BLaER1 treated with 17β-estradiol and CSF1 and Interleukin-3, amounts not matched to agents 10 nM and 100 nM (cell line): Measurements from ENCODE around the gene BCL11A.

ENCODE experiments used
- H3K27ac ChIP-seq, 11 experiments: shearing (Covaris generic); formaldehyde crosslinking; 2 replicates each; pipeline ENCODE4 v1.8.1; 2022
- H3K27me3 ChIP-seq, 11 experiments: shearing (Covaris generic); formaldehyde crosslinking; 2 replicates each; pipeline ENCODE4 v1.8.1; 2022
- H3K36me3 ChIP-seq, 11 experiments: shearing (Covaris generic); formaldehyde crosslinking; 2 replicates each; pipeline ENCODE4 v1.8.1; 2022
- H3K4me1 ChIP-seq, 10 experiments: shearing (Covaris generic); formaldehyde crosslinking; 2 replicates each; pipeline ENCODE4 v1.8.1; 2022
- H3K4me2 ChIP-seq, 11 experiments: shearing (Covaris generic); formaldehyde crosslinking; 2 replicates each; pipeline ENCODE4 v1.8.1; 2022
- H3K4me3 ChIP-seq, 10 experiments: shearing (Covaris generic); formaldehyde crosslinking; 2 replicates each; pipeline ENCODE4 v1.8.1; 2022
- H3K9ac ChIP-seq, 11 experiments: shearing (Covaris generic); formaldehyde crosslinking; 2 replicates each; pipeline ENCODE4 v1.8.1; 2022
- H3K9me3 ChIP-seq, 11 experiments: shearing (Covaris generic); formaldehyde crosslinking; replicated peaks in 1 of 11; 2 replicates each; pipeline ENCODE4 v1.8.1; 2022
- H4K20me1 ChIP-seq, 11 experiments: shearing (Covaris generic); formaldehyde crosslinking; 2 replicates each; pipeline ENCODE4 v1.8.1; 2022
- Cebpa-rat ChIP-seq, 11 experiments: shearing (Covaris generic); IDR thresholded peaks; 2 replicates each; pipeline ENCODE4 v1.8.1; 2022

BCL11A gene

GRCh38 chr2:60472041-60472440 is 81.4 kb downstream of the BCL11A start:
- TF ChIP-seq Cebpa-rat (IDR thresholded peaks at IDR 0.05) = no peak
- Histone ChIP-seq H4K20me1 (peaks cover 0 to 47% (median 0%) of the 10 kb centered on the region in 11 experiments; a peak in 7 of 22 replicates), H3K4me2 (peak overlapping the region in 2 of 11 experiments; percentile 20 to 29; a peak in 2 of 22 replicates), H3K36me3 (peaks cover 0 to 96% (median 84%) of the 10 kb centered on the region in 11 experiments; a peak in 18 of 22 replicates), H3K27ac (no peak overlapping the region), H3K9me3 (peaks cover 0 to 5% (median 0%) of the 10 kb centered on the region in 11 experiments; a peak in 2 of 22 replicates), H3K9ac (no peak overlapping the region), H3K27me3 (no peaks in the 10 kb centered on the region), H3K4me1 (peaks cover 0 to 41% (median 16%) of the 10 kb centered on the region in 10 experiments; a peak in 17 of 20 replicates), H3K4me3 (no peak overlapping the region)

- H4K20me1 ChIP-seq = peaks cover 0 to 42% (median 0%) of the 10 kb centered on the region in 11 experiments; a peak in 6 of 22 replicates
- H3K9ac ChIP-seq = no peak overlapping the region
- H3K4me1 ChIP-seq = peaks cover 6 to 41% (median 16%) of the 10 kb centered on the region in 10 experiments; a peak in 15 of 20 replicates
- no peak for TF ChIP-seq Cebpa-rat (IDR thresholded peaks at IDR 0.05)
- peaks cover 0 to 5% (median 0%) of the 10 kb centered on the region in 11 experiments; a peak in 2 of 22 replicates for H3K9me3 ChIP-seq
- H3K4me3 ChIP-seq = no peak overlapping the region
- peak overlapping the region in 1 of 11 experiments; percentile 2; a peak in 1 of 22 replicates for H3K4me2 ChIP-seq
- H3K27me3 ChIP-seq = no peaks in the 10 kb centered on the region
- peak overlapping the region in 4 of 11 experiments; percentile 14 to 58 (median 39); a peak in 3 of 22 replicates for H3K27ac ChIP-seq
- H3K36me3 ChIP-seq = peaks cover 0 to 96% (median 86%) of the 10 kb centered on the region in 11 experiments; a peak in 18 of 22 replicates
Observed at GRCh38 chr2:60470340-60470739, 83.1 kb downstream of the BCL11A start.

- peak overlapping the region in 8 of 11 experiments; percentile 14 to 61 (median 50); a peak in 13 of 22 replicates for H3K27ac ChIP-seq
- no peak overlapping the region for H3K4me3 ChIP-seq
- H3K36me3 ChIP-seq = peaks cover 0 to 96% (median 84%) of the 10 kb centered on the region in 11 experiments; a peak in 18 of 22 replicates
- peaks cover 6 to 41% (median 16%) of the 10 kb centered on the region in 10 experiments; a peak in 15 of 20 replicates for H3K4me1 ChIP-seq
- peak overlapping the region in 4 of 11 experiments; percentile 6 to 42 (median 27); a peak in 3 of 22 replicates for H3K4me2 ChIP-seq
- H3K27me3 ChIP-seq = no peaks in the 10 kb centered on the region
- H3K9me3 ChIP-seq = peaks cover 0 to 5% (median 0%) of the 10 kb centered on the region in 11 experiments; a peak in 2 of 22 replicates
- H3K9ac ChIP-seq = no peak overlapping the region
- H4K20me1 ChIP-seq = peaks cover 0 to 36% (median 0%) of the 10 kb centered on the region in 11 experiments; a peak in 6 of 22 replicates
- TF ChIP-seq Cebpa-rat (IDR thresholded peaks at IDR 0.05) = no peak
Observed at GRCh38 chr2:60469536-60470317, 83.7 kb downstream of the BCL11A start.

- no peak for TF ChIP-seq Cebpa-rat (IDR thresholded peaks at IDR 0.05)
- Histone ChIP-seq H3K27me3 (no peaks in the 10 kb centered on the region), H4K20me1 (peaks cover 0 to 30% (median 0%) of the 10 kb centered on the region in 11 experiments; a peak in 4 of 22 replicates), H3K4me2 (peak overlapping the region in 6 of 11 experiments; percentile 4 to 42 (median 19); a peak in 8 of 22 replicates), H3K4me1 (peaks cover 6 to 41% (median 16%) of the 10 kb centered on the region in 10 experiments; a peak in 15 of 20 replicates), H3K9me3 (peaks cover 0 to 5% (median 0%) of the 10 kb centered on the region in 11 experiments; a peak in 2 of 22 replicates), H3K4me3 (no peak overlapping the region), H3K9ac (no peak overlapping the region), H3K36me3 (peaks cover 0 to 96% (median 83%) of the 10 kb centered on the region in 11 experiments; a peak in 18 of 22 replicates), H3K27ac (peak overlapping the region in 8 of 11 experiments; percentile 23 to 61 (median 50); a peak in 14 of 22 replicates)
Observed at GRCh38 chr2:60468382-60469085, 84.9 kb downstream of the BCL11A start.

GRCh38 chr2:60466161-60466702 is 87.2 kb downstream of the BCL11A start:
- Histone ChIP-seq H3K4me1 (peaks cover 6 to 30% (median 12%) of the 10 kb centered on the region in 10 experiments; a peak in 13 of 20 replicates), H4K20me1 (peaks cover 0 to 23% (median 0%) of the 10 kb centered on the region in 11 experiments; a peak in 4 of 22 replicates), H3K36me3 (peaks cover 4 to 96% (median 87%) of the 10 kb centered on the region in 11 experiments; a peak in 20 of 22 replicates), H3K4me3 (no peak overlapping the region), H3K4me2 (no peak overlapping the region), H3K27me3 (no peaks in the 10 kb centered on the region), H3K9me3 (peaks cover 0 to 7% (median 0%) of the 10 kb centered on the region in 11 experiments; a peak in 3 of 22 replicates), H3K27ac (peak overlapping the region in 5 of 11 experiments; percentile 1 to 38 (median 27); a peak in 5 of 22 replicates), H3K9ac (no peak overlapping the region)
- TF ChIP-seq Cebpa-rat (IDR thresholded peaks at IDR 0.05) = no peak

GRCh38 chr2:60465736-60466135 is 87.7 kb downstream of the BCL11A start:
- peaks cover 0 to 22% (median 0%) of the 10 kb centered on the region in 11 experiments; a peak in 6 of 22 replicates for H4K20me1 ChIP-seq
- H3K27ac ChIP-seq = peak overlapping the region in 5 of 11 experiments; percentile 1 to 38 (median 27); a peak in 5 of 22 replicates
- TF ChIP-seq Cebpa-rat (IDR thresholded peaks at IDR 0.05) = no peak
- peaks cover 9 to 96% (median 87%) of the 10 kb centered on the region in 11 experiments; a peak in 21 of 22 replicates for H3K36me3 ChIP-seq
- H3K9me3 ChIP-seq = peaks cover 0 to 12% (median 0%) of the 10 kb centered on the region in 11 experiments; a peak in 3 of 22 replicates
- H3K4me1 ChIP-seq = peaks cover 6 to 25% (median 12%) of the 10 kb centered on the region in 10 experiments; a peak in 12 of 20 replicates
- no peak overlapping the region for H3K9ac ChIP-seq
- no peak overlapping the region for H3K4me2 ChIP-seq
- H3K4me3 ChIP-seq = no peak overlapping the region
- H3K27me3 ChIP-seq = no peaks in the 10 kb centered on the region

- peaks cover 0 to 16% (median 0%) of the 10 kb centered on the region in 11 experiments; a peak in 4 of 22 replicates for H4K20me1 ChIP-seq
Observed at GRCh38 chr2:60463249-60463648, 90.2 kb downstream of the BCL11A start.

More at GRCh38 chr2:60463249-60463648, 90.2 kb downstream of the BCL11A start:
- no peak for TF ChIP-seq Cebpa-rat (IDR thresholded peaks at IDR 0.05)
- H3K9me3 ChIP-seq = peaks cover 0 to 9% (median 0%) of the 10 kb centered on the region in 11 experiments; a peak in 3 of 22 replicates
- no peak overlapping the region for H3K9ac ChIP-seq
- no peak overlapping the region for H3K4me3 ChIP-seq
- no peaks in the 10 kb centered on the region for H3K27me3 ChIP-seq
- H3K27ac ChIP-seq = no peak overlapping the region
- no peak overlapping the region for H3K4me2 ChIP-seq
- H3K36me3 ChIP-seq = peaks cover 9 to 94% (median 87%) of the 10 kb centered on the region in 11 experiments; a peak in 21 of 22 replicates
- peaks cover 0 to 7% (median under 1%) of the 10 kb centered on the region in 10 experiments; a peak in 7 of 20 replicates for H3K4me1 ChIP-seq
